IPS-18a (cell line): ENCODE results near the gene STRBP.
"Not testable (repeated sequence)": the region's sequence is repeated elsewhere in the genome, so short reads cannot be mapped to it uniquely, and the experiment has no call there.

Source experiments
- H3K27ac ChIP-seq: one replicate; pipeline ENCODE4 v1.5.1; 2013; ENCODE audit warnings: low read length
- H3K27me3 ChIP-seq: one replicate; pipeline ENCODE4 v1.6.1; 2013; ENCODE audit warnings: mild to moderate bottlenecking, low read length; ENCODE audit not compliant: control insufficient read depth, insufficient read depth
- H3K36me3 ChIP-seq: one replicate; pipeline ENCODE4 v1.6.1; 2013; ENCODE audit warnings: low read depth, low read length; ENCODE audit not compliant: control insufficient read depth
- H3K4me1 ChIP-seq: one replicate; pipeline ENCODE4 v1.6.1; 2013; ENCODE audit warnings: low read depth, low read length; ENCODE audit not compliant: control insufficient read depth
- H3K4me3 ChIP-seq: one replicate; pipeline ENCODE4 v1.5.1; 2013; ENCODE audit warnings: low read length
- H3K9ac ChIP-seq: one replicate; pipeline ENCODE4 v1.6.1; 2013; ENCODE audit warnings: mild to moderate bottlenecking, low read length, moderate library complexity
- H3K9me3 ChIP-seq: one replicate; pipeline ENCODE4 v1.6.1; 2013; ENCODE audit warnings: low read depth, low read length; ENCODE audit not compliant: control insufficient read depth

The STRBP gene

DNA sequence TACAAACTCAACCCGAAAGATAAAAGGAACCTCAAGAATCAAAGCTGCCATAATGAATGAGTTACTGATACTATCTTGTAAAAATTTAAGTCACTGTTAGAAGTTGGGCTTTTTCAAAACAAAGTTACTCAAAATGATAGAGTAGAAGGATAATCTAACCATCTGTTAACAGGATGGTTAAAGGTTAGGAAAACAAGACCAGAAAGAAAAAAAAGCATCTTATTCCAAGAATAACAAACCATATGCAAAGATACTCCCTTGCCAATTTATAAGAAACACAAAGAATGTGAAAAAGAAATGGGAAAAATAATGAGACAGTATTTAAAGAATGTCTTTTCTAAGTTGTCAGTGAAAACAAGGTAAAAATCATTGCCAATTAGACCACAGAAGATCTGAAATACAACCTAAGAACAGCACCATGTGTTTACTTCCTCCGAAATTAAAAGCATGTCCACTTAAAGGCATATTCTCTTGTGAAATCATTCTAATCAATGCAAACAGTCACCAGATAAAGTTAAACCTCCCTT lies 51.2 kb downstream of the STRBP start:
- H3K9ac ChIP-seq: no peak overlapping the region
- no peak overlapping the region for H3K27ac ChIP-seq
- H3K4me1 ChIP-seq: peaks cover 7% of the 10 kb centered on the region
- H3K27me3 ChIP-seq: no peaks in the 10 kb centered on the region
- no peaks in the 10 kb centered on the region for H3K9me3 ChIP-seq
- no peak overlapping the region for H3K4me3 ChIP-seq
- no peaks in the 10 kb centered on the region for H3K36me3 ChIP-seq

DNA sequence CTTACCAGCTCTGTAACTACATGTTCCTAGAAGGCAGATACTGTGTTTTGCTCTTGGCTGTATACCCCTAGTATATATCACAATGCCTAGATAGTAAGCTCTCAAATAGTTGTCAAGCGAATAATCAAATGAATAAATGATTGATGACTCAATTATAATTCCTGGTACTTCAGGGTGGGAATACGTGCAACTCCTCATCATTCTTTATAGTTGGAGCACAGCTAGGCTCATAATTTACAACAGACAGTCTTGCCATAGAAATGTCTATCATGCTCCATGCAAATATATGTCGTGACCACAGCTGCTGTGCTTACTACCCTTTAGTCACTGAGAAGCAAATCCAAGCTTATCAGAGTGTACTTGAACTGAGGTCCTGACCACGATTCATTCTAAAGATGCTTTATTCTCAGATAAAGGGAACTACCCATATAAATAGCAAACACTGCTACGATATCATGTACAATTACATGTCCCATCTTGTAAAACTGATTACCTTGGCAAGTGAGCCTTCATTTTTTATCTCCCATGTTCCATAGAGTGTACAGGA lies 52.1 kb downstream of the STRBP start:
- H3K27me3 ChIP-seq: no peaks in the 10 kb centered on the region
- no peak overlapping the region for H3K27ac ChIP-seq

GRCh38 chr9:123211081-123211480 lies 57.3 kb downstream of the STRBP start:
- Histone ChIP-seq H3K9me3 (no peaks in the 10 kb centered on the region), H3K4me1 (no peaks in the 10 kb centered on the region), H3K27me3 (no peaks in the 10 kb centered on the region), H3K36me3 (no peaks in the 10 kb centered on the region), H3K27ac (no peak overlapping the region), H3K4me3 (no peak overlapping the region), H3K9ac (no peak overlapping the region)

More for the DNA sequence above, 52.1 kb downstream of the STRBP start:
- Histone ChIP-seq H3K4me1 (peaks cover 7% of the 10 kb centered on the region), H3K9me3 (no peaks in the 10 kb centered on the region), H3K9ac (no peak overlapping the region), H3K4me3 (no peak overlapping the region), H3K36me3 (no peaks in the 10 kb centered on the region)

GRCh38 chr9:123208626-123209174 lies 59.7 kb downstream of the STRBP start:
- no peaks in the 10 kb centered on the region for H3K27me3 ChIP-seq
- H3K27ac ChIP-seq: no peak overlapping the region
- H3K4me1 ChIP-seq: no peaks in the 10 kb centered on the region
- no peaks in the 10 kb centered on the region for H3K36me3 ChIP-seq
- no peak overlapping the region for H3K4me3 ChIP-seq
- H3K9me3 ChIP-seq: no peaks in the 10 kb centered on the region
- no peak overlapping the region for H3K9ac ChIP-seq

DNA sequence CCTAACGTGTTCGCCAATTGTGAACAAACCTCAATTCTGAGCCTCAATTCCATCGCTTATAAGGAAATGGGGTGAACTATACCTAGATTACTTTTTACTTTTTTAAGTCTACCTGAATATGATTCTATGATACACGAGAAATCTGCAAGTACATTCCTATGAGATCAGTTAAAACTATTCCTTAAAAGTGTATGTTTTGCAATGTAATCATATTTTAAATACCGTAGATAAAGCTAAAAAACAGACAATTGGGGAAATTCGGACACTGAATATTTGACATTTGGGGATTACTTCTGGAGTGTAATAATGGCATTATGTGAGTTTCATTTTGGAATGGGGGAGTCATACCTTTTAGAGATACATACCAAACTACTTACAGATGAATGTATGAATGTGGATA lies 62.3 kb downstream of the STRBP start:
- H3K9ac ChIP-seq: no peak overlapping the region
- H3K4me3 ChIP-seq: no peak overlapping the region
- no peaks in the 10 kb centered on the region for H3K27me3 ChIP-seq
- no peak overlapping the region for H3K27ac ChIP-seq
- no peaks in the 10 kb centered on the region for H3K4me1 ChIP-seq
- H3K9me3 ChIP-seq: no peaks in the 10 kb centered on the region
- H3K36me3 ChIP-seq: peaks cover 3% of the 10 kb centered on the region

GRCh38 chr9:123201083-123201482 lies 67.3 kb downstream of the STRBP start:
- H3K27me3 ChIP-seq: no peaks in the 10 kb centered on the region
- no peak overlapping the region for H3K27ac ChIP-seq
- no peaks in the 10 kb centered on the region for H3K9me3 ChIP-seq
- no peak overlapping the region for H3K4me3 ChIP-seq
- peaks cover 3% of the 10 kb centered on the region for H3K36me3 ChIP-seq
- no peak overlapping the region for H3K9ac ChIP-seq
- H3K4me1 ChIP-seq: no peaks in the 10 kb centered on the region

- not testable (repeated sequence) for H3K4me3 ChIP-seq, H3K4me1 ChIP-seq, H3K27me3 ChIP-seq, H3K36me3 ChIP-seq, H3K9ac ChIP-seq, H3K9me3 ChIP-seq, H3K27ac ChIP-seq
Observed at GRCh38 chr9:123200469-123200868, 67.9 kb downstream of the STRBP start.

DNA sequence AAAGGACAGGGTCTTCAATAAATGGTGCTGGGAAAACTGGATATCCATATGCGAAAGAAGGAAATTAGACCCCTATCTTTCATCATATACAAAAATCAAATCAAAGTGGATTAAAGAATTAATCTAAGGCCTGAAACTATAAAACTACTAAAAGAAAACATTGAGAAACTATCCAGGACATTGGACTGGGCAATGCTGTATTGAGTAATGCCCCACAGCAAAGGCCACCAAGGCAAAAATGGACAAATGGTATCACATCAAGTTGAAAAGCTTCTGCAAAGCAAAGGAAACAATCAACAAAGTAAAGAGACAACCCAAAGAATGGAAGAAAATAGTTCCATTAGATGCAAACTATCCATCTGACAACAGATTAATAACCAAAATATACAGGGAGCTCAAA lies 72.3 kb downstream of the STRBP start:
- no peaks in the 10 kb centered on the region for H3K27me3 ChIP-seq
- no peaks in the 10 kb centered on the region for H3K9me3 ChIP-seq
- no peak overlapping the region for H3K27ac ChIP-seq
- H3K36me3 ChIP-seq: no peaks in the 10 kb centered on the region
- no peak overlapping the region for H3K9ac ChIP-seq
- H3K4me3 ChIP-seq: no peak overlapping the region
- H3K4me1 ChIP-seq: peaks cover 6% of the 10 kb centered on the region

GRCh38 chr9:123194023-123194422 lies 74.4 kb downstream of the STRBP start:
- Histone ChIP-seq H3K27me3 (no peaks in the 10 kb centered on the region), H3K4me1 (peaks cover 8% of the 10 kb centered on the region), H3K27ac (no peak overlapping the region), H3K36me3 (no peaks in the 10 kb centered on the region), H3K9me3 (no peaks in the 10 kb centered on the region), H3K9ac (no peak overlapping the region), H3K4me3 (no peak overlapping the region)

DNA sequence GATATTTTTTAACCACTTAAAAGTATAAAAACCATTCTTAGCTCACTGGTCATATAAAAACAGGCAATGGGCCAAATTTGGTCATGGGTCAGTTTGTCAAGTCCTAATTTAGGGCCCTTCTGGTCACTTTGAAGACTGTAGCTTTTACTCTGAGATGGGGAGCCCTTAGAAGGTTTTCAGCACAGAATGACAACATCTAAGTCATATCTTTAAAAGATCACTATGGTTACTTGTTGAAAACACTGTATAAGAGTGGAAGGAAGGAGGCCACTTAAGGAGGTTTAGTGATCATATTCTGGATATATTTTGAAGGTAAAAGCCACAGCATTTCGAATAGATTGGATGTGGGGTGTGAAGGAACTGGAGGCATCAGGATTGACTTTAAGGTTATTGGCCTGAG lies 76.7 kb downstream of the STRBP start:
- Histone ChIP-seq H3K36me3 (no peaks in the 10 kb centered on the region), H3K27ac (no peak overlapping the region)

GRCh38 chr9:123191260-123191659 lies 77.1 kb downstream of the STRBP start:
- Histone ChIP-seq H3K4me3 (no peak overlapping the region), H3K27ac (no peak overlapping the region), H3K4me1 (peaks cover 8% of the 10 kb centered on the region), H3K27me3 (no peaks in the 10 kb centered on the region), H3K9me3 (no peaks in the 10 kb centered on the region), H3K9ac (no peak overlapping the region), H3K36me3 (no peaks in the 10 kb centered on the region)

More for the DNA sequence above, 76.7 kb downstream of the STRBP start:
- Histone ChIP-seq H3K9ac (no peak overlapping the region), H3K4me3 (no peak overlapping the region), H3K9me3 (no peaks in the 10 kb centered on the region), H3K27me3 (no peaks in the 10 kb centered on the region), H3K4me1 (peaks cover 8% of the 10 kb centered on the region)

DNA sequence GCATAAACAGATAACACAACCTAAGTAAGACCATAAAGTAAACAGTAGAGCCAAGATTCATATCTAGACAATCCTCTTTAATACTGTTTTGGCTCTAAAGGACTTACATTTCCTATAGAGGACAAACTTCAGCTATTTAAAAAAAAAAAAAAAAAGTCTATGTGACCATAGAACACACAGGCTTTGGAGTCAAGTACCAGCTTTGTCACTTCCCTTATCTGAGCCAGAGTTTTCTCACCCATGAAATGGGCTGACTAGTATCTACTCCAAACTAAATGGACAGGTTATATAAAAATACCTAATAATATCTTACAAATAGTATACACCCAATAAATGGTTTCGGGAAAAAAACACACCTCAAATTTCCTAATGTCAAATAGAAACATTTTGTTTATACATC lies 81.3 kb downstream of the STRBP start:
- Histone ChIP-seq H3K4me3 (no peak overlapping the region), H3K27ac (no peak overlapping the region), H3K27me3 (no peaks in the 10 kb centered on the region), H3K36me3 (no peaks in the 10 kb centered on the region), H3K4me1 (peaks cover 9% of the 10 kb centered on the region), H3K9me3 (no peaks in the 10 kb centered on the region), H3K9ac (no peak overlapping the region)
